Heart right ventricle (tissue), 16 donors: ENCODE results near the gene INSYN1. TPM values are rescaled to one million over a fixed set of nuclear protein-coding genes. Genes with fewer than 3 reads are reported as not detected.

Experiments
- ATAC-seq, 8 donors: fragments of 200-7000 bp; cut with Tn5 transposase; one replicate each; pipeline ENCODE4 v1.9.1; 2020; ENCODE audit warnings: mild to moderate bottlenecking in 8 of 8, moderate library complexity in 8 of 8, moderate number of reproducible peaks in 1 of 8
- DNase-seq, 2 donors: peaks; one replicate each; pipeline ENCODE4 v3.0.0-alpha.2; 2020
- H3K27ac ChIP-seq, 10 donors: fragments of 200-600 bp; sonication (generic) in 2 of 10; one replicate each; pipeline versions ENCODE4 v1.5.0 to v1.8.0; 2020 to 2022; ENCODE audit warnings: mild to moderate bottlenecking in 3 of 10
- H3K27me3 ChIP-seq, 7 donors: fragments of 200-600 bp; one replicate each; pipeline ENCODE4 v1.8.0; 2021 to 2022; ENCODE audit warnings: mild to moderate bottlenecking in 2 of 7
- H3K36me3 ChIP-seq, 9 donors: fragments of 200-600 bp; sonication (generic) in 1 of 9; one replicate each; pipeline versions ENCODE4 v1.5.0 to v1.8.0; 2020 to 2022; ENCODE audit warnings: mild to moderate bottlenecking in 2 of 9
- H3K4me1 ChIP-seq, 9 donors: fragments of 200-600 bp; sonication (generic) in 1 of 9; one replicate each; pipeline versions ENCODE4 v1.5.0 to v1.8.0; 2020 to 2022; ENCODE audit warnings: mild to moderate bottlenecking in 4 of 9
- H3K4me3 ChIP-seq, 10 donors: fragments of 200-600 bp; sonication (generic) in 2 of 10; one replicate each; pipeline versions ENCODE4 v1.5.0 to v1.8.0; 2020 to 2022; ENCODE audit warnings: mild to moderate bottlenecking in 7 of 10, moderate library complexity in 2 of 10
- H3K9me3 ChIP-seq, 11 donors: fragments of 200-600 bp in 10 of 11; sonication (generic) in 2 of 11; one replicate each; pipeline versions ENCODE4 v1.5.0 to v1.8.0; 2013 to 2022; ENCODE audit warnings: mild to moderate bottlenecking in 2 of 11, control low read depth in 1 of 11, moderate library complexity in 1 of 11
- CTCF ChIP-seq, 9 donors: fragments of 200-600 bp; sonication (generic) in 2 of 9; IDR thresholded peaks; one replicate each; pipeline versions ENCODE4 v1.5.0 to v1.8.0; 2021 to 2022; ENCODE audit warnings: antibody characterized with exemption in 9 of 9, mild to moderate bottlenecking in 5 of 9, moderate library complexity in 1 of 9
- WGBS, 2 donors: extraction: QIAGEN DNeasy Blood & Tissue Kit; methylation state at CpG; one replicate each; pipeline ENCODE4 v1.1.7; 2013; ENCODE audit warnings: inconsistent platforms in 1 of 2; 5-methylcytosine and 5-hydroxymethylcytosine counted together
- intact Hi-C, 10 donors: fragments of 100-400 bp; cut with DNase I; formaldehyde crosslinking; loops; one replicate each; pipeline versions ENCODE4 v1.11.1 to v1.14.2; 2022
- polyA plus RNA-seq, 2 donors: library from polyadenylated mRNA; stranded (reverse); fragments of 200-250 nt; gene quantifications; one replicate each; pipeline ENCODE4 v1.2.3, GENCODE V29; 2013
- total RNA-seq, 10 donors: library from RNA; stranded (reverse); fragmentation: NEBNext Ultra II Directional in 3 of 10; extraction: Animal tissue kit (Norgen Biotek cat#: 25700) in 3 of 10; gene quantifications; one replicate each; pipeline versions ENCODE4 v1.2.1 to v1.2.4, GENCODE V29; 2021 to 2023
- donor health status: Arrhythmogenic right ventricular cardiomyopathy.
- donor health status: ischemic (EF 13 %, LVEDD 7.1; RV severe dilation, severe dysfunction).
- donor health status: healthy with polysubstance abuse.
- donor health status: DM: no; HTN: yes; CAD: no.
- donor health status: DM: no; HTN: no; CAD: no.
- donor health status: ischemic (EF 25% LVEDD 6.9; RV normal size, moderate dysfunction).
- donor health status: ischemic (EF 25% LVEDD 5.7; RV mildly dilated, moderate dysfunction).
- donor health status: healthy.
- donor health status: DM: yes; HTN: yes; CAD: no.
- donor health status: Ischemic cardiomyopathy.
- donor health status: ischemic (EF 35%, LVEDD 5.7; RV mildly dilated, moderate dysfunction).
- donor health status: nonischemic (EF 11% LVEDD 7.7; RV severe dilation, severe dysfunction).
- donor health status: DM: yes; HTN: yes; CAD: no.
- donor health status: PGD.
- donor health status: ischemic (EF 29% LVEDD 5.4; RV normal size, mild dysfunction).
- donor health status: nonischemic (EF 23%, LVEDD 6.1; RV moderate dilation, normal function).

INSYN1 gene
- total and polyA plus RNA-seq, 12 donors, result 56.4 to 221 (median 92.5) TPM

GRCh38 chr15:73687351-73687750 is 65.8 kb downstream of the INSYN1 start:
- intact Hi-C loops, result no loop called here
- no peak for ATAC-seq
- no peak for TF ChIP-seq CTCF (IDR thresholded peaks at IDR 0.05)
- peak overlapping the region in 4 of 10 donors; percentile 12 to 61 (median 32) for H3K27ac ChIP-seq
- peaks cover 0 to 41% (median 0%) of the 10 kb centered on the region in 7 donors for H3K27me3 ChIP-seq
- H3K4me3 ChIP-seq, result no peak overlapping the region
- 96 to 97% methylated on average over 2 of the region's 2 CpGs for WGBS, 2 donors
- no peaks in the 10 kb centered on the region for H3K9me3 ChIP-seq
- no peak for DNase-seq
- H3K4me1 ChIP-seq, result peaks cover 21 to 82% (median 55%) of the 10 kb centered on the region in 9 donors
- H3K36me3 ChIP-seq, result no peaks in the 10 kb centered on the region

- peak in 3 of 8 donors; percentile 2 to 26 (median 8) for ATAC-seq
- no peak for TF ChIP-seq CTCF (IDR thresholded peaks at IDR 0.05)
Measured at GRCh38 chr15:73686781-73687256, 66.3 kb downstream of the INSYN1 start.

GRCh38 chr15:73685981-73686380 is 67.2 kb downstream of the INSYN1 start:
- no peak for ATAC-seq
- peaks cover 0 to 49% (median 0%) of the 10 kb centered on the region in 7 donors for H3K27me3 ChIP-seq
- H3K36me3 ChIP-seq, result no peaks in the 10 kb centered on the region
- 55 to 56% methylated on average over 6 of the region's 6 CpGs for WGBS, 2 donors
- no peak for TF ChIP-seq CTCF (IDR thresholded peaks at IDR 0.05)
- H3K27ac ChIP-seq, result peak overlapping the region in 6 of 10 donors; percentile 4 to 59 (median 42)
- H3K9me3 ChIP-seq, result no peaks in the 10 kb centered on the region
- intact Hi-C loops, result no loop called here
- DNase-seq, result no peak
- peak overlapping the region in 6 of 10 donors; percentile 9 to 96 (median 82) for H3K4me3 ChIP-seq
- H3K4me1 ChIP-seq, result peaks cover 19 to 77% (median 41%) of the 10 kb centered on the region in 9 donors

More at GRCh38 chr15:73686781-73687256, 66.3 kb downstream of the INSYN1 start:
- Histone ChIP-seq H3K36me3 (no peaks in the 10 kb centered on the region), H3K27me3 (peaks cover 0 to 46% (median 0%) of the 10 kb centered on the region in 7 donors), H3K27ac (peak overlapping the region in 5 of 10 donors; percentile 15 to 61 (median 41)), H3K4me1 (peaks cover 21 to 82% (median 49%) of the 10 kb centered on the region in 9 donors), H3K4me3 (no peak overlapping the region), H3K9me3 (no peaks in the 10 kb centered on the region)
- intact Hi-C loops, result no loop called here
- WGBS, 2 donors, result 50 to 67% methylated on average over 4 of the region's 4 CpGs
- DNase-seq, result no peak

Other genes with a start within 250 kb of the INSYN1 start
- 100 to 1,000 TPM; 167 to 212 (median 188) TPM for gene NPTN, start 120.0 kb downstream of the INSYN1 start, total RNA-seq
- 100 to 1,000 TPM in 1 of 2 donors, 10 to 100 TPM in 1; 89.9 to 121 TPM for gene NPTN, start 120.0 kb downstream of the INSYN1 start, polyA plus RNA-seq
- 10 to 100 TPM; 26.5 to 77.1 (median 38.1) TPM for gene CD276, start 69.0 kb downstream of the INSYN1 start, total RNA-seq
- gene CD276, start 69.0 kb downstream of the INSYN1 start, polyA plus RNA-seq, result 10 to 100 TPM; 34.2 to 45.1 TPM
- gene TBC1D21, start 120.2 kb upstream of the INSYN1 start, total RNA-seq, result not detected
- not detected for gene TBC1D21, start 120.2 kb upstream of the INSYN1 start, polyA plus RNA-seq
- gene LOXL1, start 173.1 kb upstream of the INSYN1 start, total RNA-seq, result 10 to 100 TPM; 11.2 to 60.2 (median 26.3) TPM
- gene LOXL1, start 173.1 kb upstream of the INSYN1 start, polyA plus RNA-seq, result 10 to 100 TPM; 41.4 to 66.6 TPM
- gene STOML1, start 238.9 kb upstream of the INSYN1 start, total RNA-seq, result 10 to 100 TPM; 21.1 to 38.4 (median 27.2) TPM
- gene STOML1, start 238.9 kb upstream of the INSYN1 start, polyA plus RNA-seq, result 10 to 100 TPM; 33.1 to 35.0 TPM
- 10 to 100 TPM; 17.9 to 50.1 (median 22.5) TPM for gene PML, start 241.4 kb upstream of the INSYN1 start, total RNA-seq
- 10 to 100 TPM; 18.4 to 32.0 TPM for gene PML, start 241.4 kb upstream of the INSYN1 start, polyA plus RNA-seq